ENCODE data around the gene PCBP3. TPM values are rescaled to one million over a fixed set of nuclear protein-coding genes. Genes with fewer than 3 reads are reported as not detected.

The PCBP3 gene
- total RNA-seq, 1 experiment from 2014 or later: 3.7 TPM

DNA sequence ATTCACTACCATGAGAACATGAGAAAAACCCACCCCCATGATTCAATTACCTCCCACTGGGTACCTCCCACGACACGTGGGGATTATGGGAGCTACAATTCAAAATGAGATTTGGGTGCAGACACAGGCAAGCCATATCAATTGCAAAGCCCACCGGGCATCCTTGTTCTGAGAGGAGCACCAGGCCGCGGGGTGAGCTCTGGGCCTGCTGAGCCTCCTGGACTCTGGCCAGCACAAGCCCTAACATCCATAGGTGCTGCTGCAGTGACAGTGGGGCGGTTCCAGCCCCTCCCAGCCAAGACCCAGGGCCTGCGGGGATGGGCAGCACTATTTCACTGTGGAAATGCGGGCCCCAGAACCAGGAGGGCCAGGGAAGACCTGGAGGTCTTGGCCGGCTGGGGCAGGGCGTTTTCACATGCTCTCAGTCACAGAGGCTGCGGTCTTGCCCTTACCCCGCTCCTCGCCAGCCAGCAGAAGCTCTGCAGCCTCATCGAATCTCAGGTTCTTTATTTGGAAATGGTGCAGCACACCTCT lies 103.8 kb downstream of the PCBP3 start:
- no peak for DNase-seq (ENCODE audit: unreplicated experiment)
- intact Hi-C loops (cut with micrococcal nuclease): loop anchor here (5.0 kb wide), 1 partner anchor 105 kb away; the partner anchor contains the start of gene PCBP3
- Mint-ChIP-seq H3K4me1 (ENCODE audit: insufficient read depth, unreplicated experiment) (peaks cover 13% of the 10 kb centered on the region), H3K27me3 (ENCODE audit: insufficient read depth, unreplicated experiment) (peaks cover 24% of the 10 kb centered on the region), H3K9me3 (ENCODE audit: unreplicated experiment) (no peaks in the 10 kb centered on the region), H3K36me3 (ENCODE audit: insufficient read depth, unreplicated experiment) (no peaks in the 10 kb centered on the region), H3K4me3 (ENCODE audit: unreplicated experiment) (no peak overlapping the region), H3K27ac (ENCODE audit: low read depth, unreplicated experiment) (no peak overlapping the region)
- CTCF ChIA-PET: interaction anchor here (0.7 kb wide), 1 partner anchor 23 kb away, joined by 4 read pairs; no protein-coding TSS in a partner anchor
- no TSS peak for BruUV-seq (replicated peaks)
- POLR2A ChIA-PET: interaction anchor here (0.9 to 1.9 kb wide), 2 partner anchors 48 to 182 kb away, joined by 4 to 8 read pairs; no protein-coding TSS in a partner anchor
- TF ChIP-seq, protein P1, sequence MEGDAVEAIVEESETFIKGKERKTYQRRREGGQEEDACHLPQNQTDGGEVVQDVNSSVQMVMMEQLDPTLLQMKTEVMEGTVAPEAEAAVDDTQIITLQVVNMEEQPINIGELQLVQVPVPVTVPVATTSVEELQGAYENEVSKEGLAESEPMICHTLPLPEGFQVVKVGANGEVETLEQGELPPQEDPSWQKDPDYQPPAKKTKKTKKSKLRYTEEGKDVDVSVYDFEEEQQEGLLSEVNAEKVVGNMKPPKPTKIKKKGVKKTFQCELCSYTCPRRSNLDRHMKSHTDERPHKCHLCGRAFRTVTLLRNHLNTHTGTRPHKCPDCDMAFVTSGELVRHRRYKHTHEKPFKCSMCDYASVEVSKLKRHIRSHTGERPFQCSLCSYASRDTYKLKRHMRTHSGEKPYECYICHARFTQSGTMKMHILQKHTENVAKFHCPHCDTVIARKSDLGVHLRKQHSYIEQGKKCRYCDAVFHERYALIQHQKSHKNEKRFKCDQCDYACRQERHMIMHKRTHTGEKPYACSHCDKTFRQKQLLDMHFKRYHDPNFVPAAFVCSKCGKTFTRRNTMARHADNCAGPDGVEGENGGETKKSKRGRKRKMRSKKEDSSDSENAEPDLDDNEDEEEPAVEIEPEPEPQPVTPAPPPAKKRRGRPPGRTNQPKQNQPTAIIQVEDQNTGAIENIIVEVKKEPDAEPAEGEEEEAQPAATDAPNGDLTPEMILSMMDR (IDR thresholded peaks at IDR 0.05; ENCODE audit: unreplicated experiment): no peak

DNA sequence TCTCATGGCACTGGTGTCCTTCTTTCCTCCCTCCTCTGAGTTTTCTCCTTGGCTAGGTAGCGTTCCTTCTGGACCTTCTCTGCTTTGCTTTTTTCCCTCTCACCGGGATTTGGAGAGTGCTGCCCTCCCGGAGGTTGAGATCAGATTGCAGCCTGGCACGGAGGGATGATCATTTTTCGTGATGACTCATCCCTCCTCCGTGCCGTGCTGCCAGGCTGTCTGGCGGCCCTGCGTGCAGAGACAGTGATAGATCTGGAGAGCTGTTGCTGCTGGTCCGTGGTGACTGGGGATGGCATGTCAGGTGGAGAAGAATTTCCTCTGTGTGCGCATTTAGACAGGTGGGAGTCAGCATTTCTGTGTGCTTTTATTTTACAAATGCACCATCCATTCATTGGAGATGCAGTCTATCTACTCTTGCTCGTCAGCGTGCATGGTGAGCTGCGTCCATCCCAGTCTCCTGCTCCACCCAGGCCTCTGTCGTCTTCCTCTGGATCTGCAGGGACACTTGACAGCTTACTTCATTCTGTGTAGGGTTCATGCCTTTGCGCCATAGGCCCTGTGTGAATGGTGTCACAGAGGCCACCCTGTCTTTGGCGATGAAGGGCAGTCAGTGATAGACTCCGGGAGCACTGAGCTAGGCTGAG lies 104.4 kb downstream of the PCBP3 start:
- intact Hi-C loops (cut with micrococcal nuclease): loop anchor here (5.0 kb wide), 1 partner anchor 106 kb away; the partner anchor contains the start of gene PCBP3
- Mint-ChIP-seq H3K27me3 (ENCODE audit: insufficient read depth, unreplicated experiment) (peaks cover 24% of the 10 kb centered on the region), H3K4me1 (ENCODE audit: insufficient read depth, unreplicated experiment) (peaks cover 10% of the 10 kb centered on the region), H3K4me3 (ENCODE audit: unreplicated experiment) (no peak overlapping the region), H3K9me3 (ENCODE audit: unreplicated experiment) (no peaks in the 10 kb centered on the region), H3K27ac (ENCODE audit: low read depth, unreplicated experiment) (no peak overlapping the region), H3K36me3 (ENCODE audit: insufficient read depth, unreplicated experiment) (no peaks in the 10 kb centered on the region)
- POLR2A ChIA-PET: interaction anchor here (0.6 to 1.9 kb wide), 3 partner anchors 28 to 183 kb away, joined by 3 to 8 read pairs (median 4); no protein-coding TSS in a partner anchor
- peak; percentile 86 for DNase-seq (ENCODE audit: unreplicated experiment)
- CTCF ChIA-PET: interaction anchor here (0.6 to 1.0 kb wide), 4 partner anchors 12 to 694 kb away, joined by 3 read pairs; no protein-coding TSS in a partner anchor
- BruUV-seq (replicated peaks): no TSS peak
- TF ChIP-seq, protein P1 (IDR thresholded peaks at IDR 0.05; ENCODE audit: unreplicated experiment): no peak

DNA sequence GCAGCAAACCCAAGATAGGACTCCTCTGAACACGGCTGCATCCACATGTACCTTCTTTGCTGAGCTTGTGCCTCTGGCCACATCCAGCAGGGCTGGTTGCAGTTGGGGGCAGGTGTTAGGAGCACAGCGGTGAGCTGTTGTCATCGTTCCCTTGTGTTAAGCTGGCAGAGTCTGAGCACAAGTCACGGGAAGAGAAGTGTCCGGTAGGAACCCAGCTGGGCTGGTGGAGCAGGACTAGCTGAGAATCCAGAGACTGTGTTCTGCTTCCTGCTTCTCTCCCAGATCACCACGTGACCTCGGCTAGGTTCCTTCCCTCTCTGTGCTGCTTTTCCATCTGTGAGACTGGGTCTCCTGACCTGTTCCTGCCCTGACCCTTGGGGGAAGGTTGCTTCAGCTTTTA lies 105.1 kb downstream of the PCBP3 start:
- H3K27ac Mint-ChIP-seq (ENCODE audit: low read depth, unreplicated experiment): no peak overlapping the region
- H3K27me3 Mint-ChIP-seq (ENCODE audit: insufficient read depth, unreplicated experiment): peaks cover 31% of the 10 kb centered on the region
- TF ChIP-seq, protein P1 (IDR thresholded peaks at IDR 0.05; ENCODE audit: unreplicated experiment): no peak
- no peaks in the 10 kb centered on the region for H3K36me3 Mint-ChIP-seq (ENCODE audit: insufficient read depth, unreplicated experiment)
- intact Hi-C loops (cut with micrococcal nuclease): loop anchor here (5.0 kb wide), 1 partner anchor 106 kb away; the partner anchor contains the start of gene PCBP3
- H3K4me1 Mint-ChIP-seq (ENCODE audit: insufficient read depth, unreplicated experiment): peaks cover 10% of the 10 kb centered on the region
- H3K9me3 Mint-ChIP-seq (ENCODE audit: unreplicated experiment): peaks cover 2% of the 10 kb centered on the region
- no TSS peak for BruUV-seq (replicated peaks)
- ChIA-PET POLR2A (interaction anchor here (0.6 to 1.9 kb wide), 2 partner anchors 27 to 50 kb away, joined by 3 to 8 read pairs; no protein-coding TSS in a partner anchor), CTCF (interaction anchor here (1.0 kb wide), 1 partner anchor 48 kb away, joined by 3 read pairs; no protein-coding TSS in a partner anchor)
- no peak overlapping the region for H3K4me3 Mint-ChIP-seq (ENCODE audit: unreplicated experiment)
- no peak for DNase-seq (ENCODE audit: unreplicated experiment)

DNA sequence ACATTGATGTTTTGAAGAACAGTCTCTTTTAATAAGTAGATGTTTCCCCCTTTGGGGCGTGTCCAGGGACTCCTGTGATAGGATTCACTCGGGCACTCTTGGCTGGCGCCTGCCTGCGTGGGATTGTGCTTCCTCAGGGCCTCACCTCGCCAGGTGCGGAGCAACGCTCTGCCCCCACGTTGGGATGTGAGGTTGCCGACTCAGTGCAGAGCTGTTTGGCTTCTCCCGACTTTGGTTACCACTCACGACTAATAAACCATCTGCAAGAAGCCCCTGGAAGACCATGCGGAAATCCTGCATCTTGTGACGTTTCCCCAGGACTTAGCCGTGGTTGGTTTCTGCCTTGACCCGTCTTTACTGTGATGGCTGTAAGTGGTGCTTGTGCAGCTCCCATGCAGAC lies 106.4 kb downstream of the PCBP3 start:
- H3K27ac Mint-ChIP-seq (ENCODE audit: low read depth, unreplicated experiment): no peak overlapping the region
- no peak overlapping the region for H3K4me3 Mint-ChIP-seq (ENCODE audit: unreplicated experiment)
- no peak for DNase-seq (ENCODE audit: unreplicated experiment)
- peaks cover 10% of the 10 kb centered on the region for H3K4me1 Mint-ChIP-seq (ENCODE audit: insufficient read depth, unreplicated experiment)
- ChIA-PET POLR2A (no interaction called here), CTCF (no interaction called here)
- TF ChIP-seq, protein P1 (IDR thresholded peaks at IDR 0.05; ENCODE audit: unreplicated experiment): no peak
- H3K36me3 Mint-ChIP-seq (ENCODE audit: insufficient read depth, unreplicated experiment): no peaks in the 10 kb centered on the region
- H3K27me3 Mint-ChIP-seq (ENCODE audit: insufficient read depth, unreplicated experiment): peaks cover 36% of the 10 kb centered on the region
- H3K9me3 Mint-ChIP-seq (ENCODE audit: unreplicated experiment): peaks cover 5% of the 10 kb centered on the region
- BruUV-seq (replicated peaks): no TSS peak
- intact Hi-C loops (cut with micrococcal nuclease): loop anchor here (5.0 kb wide), 1 partner anchor 108 kb away; the partner anchor contains the start of gene PCBP3
